Liver (tissue), 3 donors: ENCODE data around the gene RINT1.

Experiments
- CTCF ChIP-seq: fragments of 150-350 bp; IDR thresholded peaks from 2 replicates; pipeline ENCODE4 v1.5.1; 2017; ENCODE audit warnings: improper control_type of control experiment, low read depth, low read length; ENCODE audit not compliant: missing input control
- EGR1 ChIP-seq, 2 donors: IDR thresholded peaks; 2 replicates each; pipeline ENCODE4 v1.6.1; 2016 to 2018; ENCODE audit warnings: antibody characterized with exemption in 2 of 2, low read depth in 2 of 2
- GABPA ChIP-seq, 2 donors: IDR thresholded peaks in 1 of 2; conservative IDR thresholded peaks in 1 of 2; 2 replicates each; pipeline ENCODE4 v1.6.1; 2016; ENCODE audit warnings: antibody characterized with exemption in 2 of 2, mild to moderate bottlenecking in 1 of 2, moderate library complexity in 1 of 2
- MAX ChIP-seq: IDR thresholded peaks from 2 replicates; pipeline ENCODE4 v1.6.1; 2016; ENCODE audit warnings: antibody characterized with exemption
- RAD21 ChIP-seq, 2 donors: IDR thresholded peaks; 2 replicates each; pipeline ENCODE4 v1.6.1; 2016; ENCODE audit warnings: antibody characterized with exemption in 2 of 2, mild to moderate bottlenecking in 2 of 2
- REST ChIP-seq: IDR thresholded peaks from 2 replicates; pipeline ENCODE4 v1.6.1; 2016; ENCODE audit warnings: antibody characterized with exemption, mild to moderate bottlenecking
- SP1 ChIP-seq: IDR thresholded peaks from 2 replicates; pipeline ENCODE4 v1.6.1; 2018; ENCODE audit warnings: antibody characterized with exemption, mild to moderate bottlenecking
- TAF1 ChIP-seq: conservative IDR thresholded peaks from 2 replicates; pipeline ENCODE4 v1.6.1; 2016; ENCODE audit warnings: antibody characterized with exemption, mild to moderate bottlenecking
- YY1 ChIP-seq: IDR thresholded peaks from 2 replicates; pipeline ENCODE4 v1.6.1; 2016; ENCODE audit warnings: antibody characterized with exemption, mild to moderate bottlenecking
- ZBTB33 ChIP-seq: IDR thresholded peaks from 2 replicates; pipeline ENCODE4 v1.6.1; 2016; ENCODE audit warnings: antibody characterized with exemption
- donor health status: healthy.
- donor health status: healthy.

- TF ChIP-seq CTCF = no peak
- TF ChIP-seq MAX = no peak
- no peak for TF ChIP-seq ZBTB33
- no peak for TF ChIP-seq TAF1
- TF ChIP-seq YY1 = no peak
- TF ChIP-seq REST = no peak
- TF ChIP-seq GABPA (IDR thresholded peaks at IDR 0.05 in 1 of 2, conservative IDR thresholded peaks at IDR 0.05 in 1 of 2) = no peak
- no peak for TF ChIP-seq RAD21 (IDR thresholded peaks at IDR 0.05)
- TF ChIP-seq EGR1 (IDR thresholded peaks at IDR 0.05; ENCODE audit: low read depth in 2 of 2) = no peak
- TF ChIP-seq SP1 = no peak
Observed at GRCh38 chr7:105502173-105502572, 29.8 kb upstream of the RINT1 start.
